BE2C (cell line): ENCODE results near the gene ADCY5.

Source experiments
- DNase-seq: peaks from one replicate; pipeline ENCODE4 v3.0.0-alpha.2; 2020
- H3K27me3 ChIP-seq: fragments of 250-450 bp; sonication (Bioruptor Pico); 2 replicates; pipeline ENCODE4 v1.5.1; 2020; ENCODE audit warnings: mild to moderate bottlenecking
- H3K36me3 ChIP-seq: fragments of 250-450 bp; sonication (Bioruptor Pico); 2 replicates; pipeline ENCODE4 v1.5.1; 2020; ENCODE audit warnings: mild to moderate bottlenecking
- H3K4me1 ChIP-seq: fragments of 250-450 bp; sonication (Bioruptor Pico); 2 replicates; pipeline ENCODE4 v1.5.1; 2020
- H3K4me3 ChIP-seq: 2 replicates; pipeline ENCODE4 v1.5.1; 2011; ENCODE audit warnings: low read depth, low read length
- H3K9me3 ChIP-seq: fragments of 250-450 bp; sonication (Bioruptor Pico); 2 replicates; pipeline ENCODE4 v1.5.1; 2020
- TF ChIP-seq, protein P1 (sequence below): IDR thresholded peaks from 2 replicates; pipeline ENCODE4 v1.5.1; 2012; ENCODE audit warnings: mild to moderate bottlenecking, low read depth, low read length

Gene ADCY5

DNA sequence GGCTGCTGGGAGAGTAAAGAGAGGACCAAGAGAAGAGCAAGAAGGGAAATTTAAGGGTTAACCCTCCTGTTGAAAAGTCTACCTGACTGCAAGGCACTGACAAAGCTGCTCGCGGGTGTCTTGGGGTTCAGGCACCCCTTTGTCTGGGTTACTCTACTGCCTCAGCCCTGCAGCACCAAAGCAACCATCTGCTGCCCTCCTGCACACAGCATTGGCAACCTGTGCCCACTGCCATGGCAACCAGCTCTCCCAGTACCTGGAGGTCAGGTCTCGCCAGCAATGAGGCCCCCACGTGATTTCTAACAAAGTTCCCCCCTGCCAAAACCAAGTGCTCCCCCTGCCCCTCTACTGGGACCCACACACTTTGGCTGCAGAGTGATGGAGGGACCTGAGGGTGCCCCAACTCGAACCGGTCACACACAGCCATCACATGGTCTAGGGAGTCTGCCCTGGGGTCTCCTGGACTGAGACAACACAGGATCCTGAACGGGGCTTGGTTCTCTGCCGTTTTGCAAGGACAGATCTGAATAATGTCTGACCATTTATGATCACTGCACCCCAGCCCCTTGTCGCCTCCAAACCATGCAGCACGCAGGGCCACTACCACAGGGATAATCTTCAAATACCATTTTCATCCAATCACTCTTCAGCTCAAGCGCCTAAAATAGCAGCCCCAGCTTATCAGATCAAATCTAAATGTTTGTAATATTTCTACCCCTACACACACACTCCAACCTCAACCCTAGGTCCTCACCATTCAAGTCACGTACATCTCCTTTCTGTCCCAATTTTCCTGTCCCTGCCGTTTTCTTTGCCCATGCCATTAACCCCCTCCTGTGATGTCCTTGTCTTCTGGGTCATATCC is 50.7 kb downstream of the ADCY5 start:
- no peak for DNase-seq
- no peaks in the 10 kb centered on the region for H3K9me3 ChIP-seq
- TF ChIP-seq, protein P1, sequence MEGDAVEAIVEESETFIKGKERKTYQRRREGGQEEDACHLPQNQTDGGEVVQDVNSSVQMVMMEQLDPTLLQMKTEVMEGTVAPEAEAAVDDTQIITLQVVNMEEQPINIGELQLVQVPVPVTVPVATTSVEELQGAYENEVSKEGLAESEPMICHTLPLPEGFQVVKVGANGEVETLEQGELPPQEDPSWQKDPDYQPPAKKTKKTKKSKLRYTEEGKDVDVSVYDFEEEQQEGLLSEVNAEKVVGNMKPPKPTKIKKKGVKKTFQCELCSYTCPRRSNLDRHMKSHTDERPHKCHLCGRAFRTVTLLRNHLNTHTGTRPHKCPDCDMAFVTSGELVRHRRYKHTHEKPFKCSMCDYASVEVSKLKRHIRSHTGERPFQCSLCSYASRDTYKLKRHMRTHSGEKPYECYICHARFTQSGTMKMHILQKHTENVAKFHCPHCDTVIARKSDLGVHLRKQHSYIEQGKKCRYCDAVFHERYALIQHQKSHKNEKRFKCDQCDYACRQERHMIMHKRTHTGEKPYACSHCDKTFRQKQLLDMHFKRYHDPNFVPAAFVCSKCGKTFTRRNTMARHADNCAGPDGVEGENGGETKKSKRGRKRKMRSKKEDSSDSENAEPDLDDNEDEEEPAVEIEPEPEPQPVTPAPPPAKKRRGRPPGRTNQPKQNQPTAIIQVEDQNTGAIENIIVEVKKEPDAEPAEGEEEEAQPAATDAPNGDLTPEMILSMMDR = no peak
- H3K4me1 ChIP-seq = no peaks in the 10 kb centered on the region
- H3K27me3 ChIP-seq = peaks cover 18% of the 10 kb centered on the region; the same call in 1 of the 2 replicates
- no peaks in the 10 kb centered on the region for H3K36me3 ChIP-seq
- no peak overlapping the region for H3K4me3 ChIP-seq

DNA sequence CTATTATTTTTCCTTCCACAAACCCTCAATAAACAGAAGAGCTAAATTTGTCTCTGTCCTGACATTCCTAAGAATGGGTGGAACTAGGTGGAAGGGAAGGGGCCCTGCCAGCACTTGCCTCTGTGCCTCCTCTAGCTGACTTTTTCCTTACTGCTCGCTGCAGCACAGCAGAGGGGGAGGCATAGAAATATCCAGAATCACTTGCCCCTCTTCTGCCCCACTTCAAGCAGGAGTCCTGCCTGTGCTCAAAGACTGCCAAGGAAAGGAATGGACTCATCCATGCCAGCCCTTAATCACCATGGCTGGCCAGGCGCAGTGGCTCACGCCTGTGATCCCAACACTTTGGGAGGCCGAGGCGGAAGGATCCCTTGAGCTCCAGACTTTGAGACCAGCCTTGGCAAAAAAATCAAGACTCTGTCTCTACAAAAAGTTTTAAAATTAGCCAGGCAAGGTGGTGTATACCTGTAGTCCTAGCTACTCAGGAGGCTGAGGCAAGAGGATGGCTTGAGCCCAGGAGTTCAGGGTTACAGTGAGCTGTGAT is 51.8 kb downstream of the ADCY5 start:
- H3K4me1 ChIP-seq = no peaks in the 10 kb centered on the region
- H3K36me3 ChIP-seq = no peaks in the 10 kb centered on the region
- TF ChIP-seq, protein P1 = no peak
- no peak for DNase-seq
- no peaks in the 10 kb centered on the region for H3K9me3 ChIP-seq
- no peak overlapping the region for H3K4me3 ChIP-seq
- H3K27me3 ChIP-seq = peaks cover 18% of the 10 kb centered on the region; the same call in 1 of the 2 replicates

DNA sequence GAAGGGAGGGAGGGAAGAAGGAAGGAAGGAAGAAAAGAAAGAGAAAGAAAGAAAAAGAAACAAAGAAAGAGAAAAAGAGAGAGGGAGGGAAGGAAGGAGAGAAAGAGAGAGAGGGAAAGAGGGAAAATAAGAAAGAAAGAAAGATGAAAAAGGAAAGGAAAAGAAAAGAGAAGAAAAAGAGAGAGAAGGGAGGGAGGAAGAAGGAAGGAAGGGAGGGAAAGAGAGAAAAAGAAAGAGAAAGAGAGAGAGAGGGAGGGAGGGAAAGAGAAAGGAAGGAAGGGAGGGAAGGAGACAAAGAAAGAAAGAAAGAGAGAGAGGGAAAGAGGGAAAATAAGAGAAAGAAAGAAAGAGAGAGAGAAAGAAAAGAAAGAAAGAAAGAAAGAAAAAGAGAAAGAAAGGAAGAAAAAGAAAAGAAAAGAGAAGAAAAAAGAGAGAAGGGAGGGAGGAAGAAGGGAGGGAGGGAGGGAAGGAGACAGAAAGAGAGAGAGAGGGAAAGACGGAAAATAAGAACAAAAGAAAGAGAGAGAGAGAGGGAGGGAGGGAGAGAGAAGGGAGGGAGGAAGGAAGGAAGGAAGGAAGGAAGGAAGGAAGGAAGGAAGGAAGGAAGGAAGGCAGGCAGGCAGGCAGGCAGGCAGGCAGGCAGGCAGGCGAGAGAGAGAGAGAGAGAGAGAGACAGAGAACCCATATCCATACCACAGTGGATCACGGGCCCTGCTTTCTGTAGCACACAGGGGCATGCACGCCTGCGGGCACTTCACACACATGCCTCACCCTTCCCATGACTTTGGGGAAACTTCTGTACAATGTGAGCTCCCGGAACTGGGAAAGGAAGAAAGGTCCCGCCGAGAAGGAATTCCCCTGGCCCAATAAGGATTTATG is 52.5 kb downstream of the ADCY5 start:
- no peaks in the 10 kb centered on the region for H3K36me3 ChIP-seq
- H3K27me3 ChIP-seq = peaks cover 18% of the 10 kb centered on the region; the same call in 1 of the 2 replicates
- no peaks in the 10 kb centered on the region for H3K4me1 ChIP-seq
- H3K4me3 ChIP-seq = no peak overlapping the region
- no peaks in the 10 kb centered on the region for H3K9me3 ChIP-seq
- TF ChIP-seq, protein P1 = no peak
- no peak for DNase-seq

DNA sequence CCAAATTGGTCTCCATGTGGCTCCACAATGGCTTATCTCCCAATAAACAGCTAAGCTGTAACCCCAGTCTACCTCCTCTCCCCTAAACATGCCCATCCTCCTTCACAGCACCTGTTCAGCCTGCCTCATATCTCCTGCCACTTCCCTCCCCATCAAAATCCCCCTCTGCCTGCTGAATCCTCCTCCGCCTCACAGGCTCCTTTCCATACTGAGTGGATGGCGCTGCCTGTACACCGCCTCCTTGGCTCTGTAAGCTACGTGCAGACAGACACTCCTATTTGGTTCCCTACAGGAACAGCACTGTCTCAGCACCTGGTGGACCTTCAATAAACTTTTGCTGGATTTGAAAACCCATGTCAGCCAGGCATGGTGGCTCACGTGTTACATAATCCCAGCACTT is 53.7 kb downstream of the ADCY5 start:
- TF ChIP-seq, protein P1 = no peak
- Histone ChIP-seq H3K9me3 (no peaks in the 10 kb centered on the region), H3K4me1 (no peaks in the 10 kb centered on the region), H3K36me3 (no peaks in the 10 kb centered on the region), H3K4me3 (no peak overlapping the region), H3K27me3 (peaks cover 17% of the 10 kb centered on the region; the same call in 1 of the 2 replicates)
- no peak for DNase-seq

DNA sequence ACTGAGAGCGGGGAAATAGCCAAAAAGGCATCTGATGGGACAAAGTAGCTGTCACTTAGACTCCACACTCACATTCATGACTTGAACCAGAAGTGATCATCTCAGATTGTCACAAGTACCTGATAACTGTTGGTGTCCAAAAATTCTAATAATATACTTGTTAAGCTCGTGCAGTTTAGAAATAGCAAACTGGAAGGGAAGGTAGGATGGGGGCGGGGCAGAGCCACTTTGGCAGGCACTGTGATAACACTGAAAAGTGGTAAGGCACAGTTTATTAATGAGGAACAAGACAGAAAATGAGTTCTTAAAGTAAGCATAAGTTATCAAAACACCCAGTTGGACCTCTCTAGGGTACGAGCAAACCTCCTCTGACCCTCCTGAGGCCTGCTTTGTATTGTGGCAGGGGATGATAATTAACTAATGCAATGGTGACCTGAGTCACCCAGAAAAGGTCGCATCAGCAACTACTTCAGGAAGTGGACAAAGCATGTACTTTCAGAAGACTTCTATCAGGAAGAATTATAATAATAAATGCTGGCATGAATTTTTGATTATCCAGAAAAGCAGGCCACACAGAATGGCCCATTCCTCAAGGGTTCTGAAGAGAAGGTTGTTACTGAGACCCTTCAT is 54.4 kb downstream of the ADCY5 start:
- Histone ChIP-seq H3K4me3 (no peak overlapping the region), H3K36me3 (no peaks in the 10 kb centered on the region), H3K9me3 (no peaks in the 10 kb centered on the region), H3K27me3 (peaks cover 14% of the 10 kb centered on the region; the same call in 1 of the 2 replicates), H3K4me1 (no peaks in the 10 kb centered on the region)
- TF ChIP-seq, protein P1 = no peak
- no peak for DNase-seq
